ENCODE results near the gene CLDND1.

The CLDND1 gene

GRCh38 chr3:98521897-98522543, 682 bp downstream of the CLDND1 start:
- in situ Hi-C loops (cut with MboI; ENCODE audit: low sequenced_read_pairs): no loop called here

DNA sequence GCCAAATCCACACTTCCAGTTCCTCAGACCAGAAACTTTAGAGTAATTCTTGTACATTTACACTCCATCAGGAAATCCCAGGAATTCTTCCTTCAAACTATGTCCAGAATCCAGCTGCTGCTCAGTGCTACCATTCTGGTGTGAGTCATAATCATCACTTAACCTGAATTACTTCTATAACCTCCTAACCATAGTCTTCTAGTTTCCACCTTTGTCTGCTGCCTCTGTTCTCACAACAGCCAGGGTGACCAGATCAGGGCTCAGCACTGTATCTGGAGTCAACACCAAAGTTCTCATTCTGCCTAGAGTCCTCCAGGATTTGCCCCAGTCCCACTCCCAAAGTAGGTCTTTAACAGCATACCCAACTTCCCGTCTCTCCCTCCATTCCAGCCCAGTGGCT, 3.4 kb downstream of the CLDND1 start:
- in situ Hi-C loops (cut with MboI; ENCODE audit: low sequenced_read_pairs): no loop called here

DNA sequence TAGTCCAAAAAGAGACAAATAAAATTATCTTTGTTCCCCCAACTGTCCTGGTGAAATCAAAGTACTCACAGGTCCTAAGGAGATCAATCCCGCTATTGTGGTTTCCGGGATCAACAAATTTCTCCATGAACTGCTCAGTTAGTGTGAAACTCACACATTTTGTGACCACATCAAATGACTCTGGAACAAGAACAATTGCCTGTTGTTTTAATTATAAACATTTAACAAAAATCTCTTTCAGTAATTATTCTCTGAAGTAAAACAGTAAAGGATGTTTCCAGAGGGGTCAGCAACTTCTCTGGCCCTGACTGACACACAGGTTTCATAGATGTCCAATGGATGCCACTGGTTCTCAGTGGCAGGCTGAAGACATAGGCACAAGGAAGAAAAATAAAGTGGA, 3.9 kb downstream of the CLDND1 start:
- in situ Hi-C loops (cut with MboI; ENCODE audit: low sequenced_read_pairs): no loop called here

- in situ Hi-C loops (cut with MboI; ENCODE audit: low sequenced_read_pairs): no loop called here
Observed at GRCh38 chr3:98514948-98515347, 7.8 kb downstream of the CLDND1 start.

DNA sequence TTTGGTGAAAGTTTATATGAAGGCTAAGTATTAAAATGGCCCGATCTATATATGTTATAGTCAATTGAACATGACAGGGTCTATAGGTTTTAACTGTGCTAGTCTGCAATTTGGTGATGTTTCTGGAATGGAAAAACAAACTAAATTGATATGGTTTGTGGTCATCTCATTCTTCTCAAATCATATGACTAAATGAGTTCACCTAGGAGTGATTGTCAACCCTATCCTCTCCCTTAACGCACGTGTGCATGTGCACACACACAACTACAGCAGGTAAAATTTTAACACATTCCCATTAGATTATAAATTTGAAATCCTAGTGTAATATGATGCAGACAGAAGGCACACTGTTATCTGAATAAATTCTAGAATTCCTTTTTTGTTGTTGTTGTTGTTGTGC, 9.0 kb downstream of the CLDND1 start:
- in situ Hi-C loops (cut with MboI; ENCODE audit: low sequenced_read_pairs): no loop called here

DNA sequence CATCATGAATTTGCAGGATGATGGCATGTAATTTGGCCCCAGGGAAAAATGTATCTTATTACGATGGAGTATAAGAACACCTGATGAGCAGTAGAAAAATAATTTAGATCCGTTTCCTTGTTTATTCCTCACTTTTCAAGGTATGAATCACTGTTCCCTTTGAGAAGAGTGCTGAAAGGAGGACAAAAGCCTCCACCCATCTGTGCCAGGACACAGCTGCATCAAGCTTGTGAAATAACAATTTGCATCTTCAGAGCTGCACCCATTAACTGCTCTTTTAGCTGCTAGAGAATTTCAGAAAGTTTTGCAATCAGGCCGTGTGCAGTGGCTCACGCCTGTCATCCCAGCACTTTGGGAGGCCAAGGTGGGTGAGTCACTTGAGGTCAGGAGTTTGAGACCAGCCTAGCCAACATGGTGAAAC, 9.6 kb downstream of the CLDND1 start:
- in situ Hi-C loops (cut with MboI; ENCODE audit: low sequenced_read_pairs): no loop called here

DNA sequence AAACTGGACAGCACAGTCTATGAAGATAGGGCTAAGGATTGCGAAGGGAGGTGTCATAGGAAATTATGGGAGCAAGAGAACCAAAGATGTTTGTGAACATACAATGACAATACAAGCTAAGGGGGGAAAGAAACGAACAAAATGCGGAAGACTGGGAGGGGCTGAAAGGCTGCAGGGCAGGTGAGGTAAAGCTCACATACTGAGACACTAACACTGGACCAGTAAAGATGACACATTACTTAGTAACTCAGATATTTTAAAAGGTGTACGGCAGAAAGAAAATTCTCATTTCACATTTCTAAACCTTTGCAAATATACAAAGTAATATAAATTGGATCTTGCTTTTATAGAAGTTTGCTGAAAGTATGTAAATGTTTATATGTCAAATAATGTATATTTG, 10.1 kb downstream of the CLDND1 start:
- in situ Hi-C loops (cut with MboI; ENCODE audit: low sequenced_read_pairs): no loop called here

DNA sequence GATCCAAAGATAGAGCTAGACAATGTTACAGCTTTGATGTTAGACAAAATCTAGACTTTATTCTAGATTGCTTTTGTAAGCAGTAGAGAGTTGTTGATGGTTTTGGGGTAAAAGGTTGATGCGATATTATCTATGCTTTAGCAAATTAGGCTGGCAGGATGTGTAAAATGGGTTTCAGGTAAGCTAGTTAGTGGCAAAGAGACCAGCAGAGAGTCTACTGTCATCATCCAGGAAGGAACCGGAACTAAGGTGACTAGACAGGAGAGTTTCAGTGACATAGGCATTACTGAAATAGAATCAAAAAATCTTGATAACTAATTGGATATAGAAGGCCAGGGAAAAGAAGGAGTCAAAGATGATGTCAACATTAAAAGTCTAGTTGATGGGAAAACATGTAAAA, 14.1 kb downstream of the CLDND1 start:
- in situ Hi-C loops (cut with MboI; ENCODE audit: low sequenced_read_pairs): no loop called here

DNA sequence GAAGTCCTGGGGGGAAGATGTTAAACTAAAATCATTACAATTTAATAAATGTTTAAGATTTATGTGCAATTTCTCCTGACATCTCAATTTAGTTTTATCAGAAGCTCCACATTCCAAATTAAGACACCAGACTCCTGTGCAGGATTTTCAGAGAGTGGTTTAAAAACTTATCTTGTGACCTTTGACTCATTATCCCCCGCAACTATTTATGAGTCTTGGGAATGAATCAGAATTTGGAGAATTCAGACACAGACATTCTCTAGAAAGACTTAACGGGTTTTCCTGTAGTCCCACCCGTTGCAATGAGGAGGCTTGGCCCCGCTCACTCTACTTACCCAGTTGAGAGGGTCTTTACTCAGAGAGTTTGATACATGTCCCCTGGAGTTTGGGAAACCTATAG, 18.2 kb downstream of the CLDND1 start:
- in situ Hi-C loops (cut with MboI; ENCODE audit: low sequenced_read_pairs): no loop called here

DNA sequence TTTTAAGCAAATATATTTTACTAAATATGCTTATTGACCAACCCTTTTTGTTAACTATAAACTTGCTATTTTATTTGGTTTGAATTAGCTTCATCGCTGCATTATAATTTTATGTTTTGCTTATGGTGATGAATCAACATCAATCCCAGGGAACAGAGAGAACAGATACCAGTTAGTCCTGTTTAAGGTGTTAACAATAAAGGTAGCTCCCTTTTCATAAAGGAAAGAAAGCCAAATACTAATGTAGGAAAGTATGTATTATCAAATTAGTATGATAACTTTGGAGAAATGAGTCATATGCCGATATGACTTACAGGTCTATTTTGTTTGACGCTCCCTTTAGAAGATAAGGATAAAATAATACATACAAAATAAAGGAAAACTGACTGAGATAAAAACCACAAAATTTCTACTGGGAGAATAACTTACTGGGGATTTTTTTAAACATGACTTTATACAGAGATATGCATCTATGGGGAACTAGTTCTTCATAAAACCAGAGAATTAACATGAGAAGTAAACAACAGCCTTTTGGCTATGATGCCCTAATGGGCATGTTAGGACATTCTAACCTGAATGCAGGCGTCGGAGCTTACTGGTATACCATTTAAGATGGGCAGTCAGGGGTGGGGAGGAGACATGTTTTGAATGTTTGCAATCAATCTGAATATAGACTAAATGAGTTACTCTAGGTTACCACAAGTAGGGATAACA, 20.7 kb downstream of the CLDND1 start:
- in situ Hi-C loops (cut with MboI; ENCODE audit: low sequenced_read_pairs): no loop called here

DNA sequence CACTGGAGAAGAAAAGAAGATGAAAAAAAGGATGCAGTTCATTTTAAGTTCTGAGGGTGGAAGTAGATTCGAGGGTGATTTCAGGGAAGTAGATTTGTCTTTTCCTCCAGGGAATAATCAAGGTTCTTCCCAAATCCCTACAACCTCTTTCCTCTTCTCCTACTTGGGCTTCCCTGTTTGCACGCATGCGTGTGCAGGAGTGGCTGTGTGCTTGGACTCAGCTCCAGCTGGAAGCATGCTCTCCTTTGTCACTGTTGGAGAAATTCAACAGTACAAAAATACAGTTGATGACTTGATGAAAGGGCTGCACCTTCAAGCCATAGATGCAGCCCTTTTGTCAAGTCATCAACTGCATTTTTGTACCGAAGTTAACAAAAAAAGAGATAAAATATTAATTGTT, 21.4 kb downstream of the CLDND1 start:
- in situ Hi-C loops (cut with MboI; ENCODE audit: low sequenced_read_pairs): no loop called here

- in situ Hi-C loops (cut with MboI; ENCODE audit: low sequenced_read_pairs): no loop called here
Observed at GRCh38 chr3:98500019-98500418, 22.7 kb downstream of the CLDND1 start.

- in situ Hi-C loops (cut with MboI; ENCODE audit: low sequenced_read_pairs): no loop called here
Observed at GRCh38 chr3:98497381-98497780, 25.3 kb downstream of the CLDND1 start, which contains the start of gene OR5K2. OR5K2 (plus strand) TSS chr3:98497681; CDS start chr3:98497681, 0 bp downstream.

GRCh38 chr3:98483626-98484025, 39.1 kb downstream of the CLDND1 start:
- in situ Hi-C loops (cut with MboI; ENCODE audit: low sequenced_read_pairs): no loop called here

DNA sequence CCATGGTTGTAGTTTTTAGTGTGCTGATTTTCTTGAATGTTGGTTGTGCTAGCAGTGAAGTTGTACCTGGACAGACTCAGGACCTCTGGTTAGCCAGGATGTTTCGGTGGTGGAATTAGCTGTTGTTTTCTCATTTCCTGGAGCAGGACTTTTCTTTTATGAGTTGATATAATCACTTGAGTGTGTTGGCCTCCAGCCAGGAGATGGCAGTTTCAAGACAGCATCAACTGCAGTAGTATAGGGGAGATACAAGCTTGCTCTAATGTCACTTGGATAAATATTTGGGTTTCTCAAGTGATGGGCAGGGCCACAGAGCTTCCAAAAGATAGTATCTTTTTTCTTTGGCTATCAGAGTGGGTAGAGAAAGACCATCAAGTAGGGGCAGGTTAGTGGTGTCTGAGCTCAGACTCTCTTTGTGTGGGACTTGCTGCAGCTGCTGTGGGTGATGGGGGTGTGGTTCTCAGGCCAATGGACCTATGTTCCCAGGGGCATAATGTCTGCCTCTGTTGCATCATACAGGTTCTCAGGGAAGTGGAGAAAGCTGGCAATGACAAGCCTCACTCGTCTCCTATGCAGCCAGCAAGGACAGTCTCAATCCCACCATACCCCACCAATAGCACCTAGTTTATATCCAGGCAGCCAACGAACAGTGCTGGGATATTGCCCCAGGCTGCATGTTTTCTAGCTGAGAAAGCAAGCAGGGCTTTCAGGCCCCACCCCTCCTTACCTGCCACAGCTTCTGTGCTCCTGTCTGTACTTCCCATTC, 39.8 kb downstream of the CLDND1 start:
- in situ Hi-C loops (cut with MboI; ENCODE audit: low sequenced_read_pairs): no loop called here

Data from HL-60/S4 treated with phorbol 12-myristate 13-acetate at 8.2 ng/mL for 4 days and 3 days (cell line).